GM12878 (cell line): ENCODE measurements around the gene FBXO38. TPM values are rescaled to one million over a fixed set of nuclear protein-coding genes. Genes with fewer than 3 reads are reported as not detected.

Source experiments
- ATAC-seq: fragments of 200-7000 bp; cut with Tn5 transposase; 3 replicates; pipeline ENCODE4 v1.9.1; 2020; ENCODE audit warnings: mild to moderate bottlenecking, moderate library complexity
- BruUV-seq: library from RNA; stranded (reverse); fragments of 400-500 nt; replicated peaks from 2 replicates; lab custom pipeline; 2021; lab: Mats Ljungman, UMichigan
- CTCF ChIA-PET: fragments of 300-600 bp; sonication (Branson Sonifier 250); formaldehyde crosslinking; extraction: SDS; loops from one replicate; lab custom pipeline; 2021; ENCODE audit warnings: inconsistent platforms; lab: Yijun Ruan, JAX
- POLR2A ChIA-PET: fragments of 350-600 bp; formaldehyde crosslinking; extraction: SDS; loops from one replicate; lab custom pipeline; 2021; ENCODE audit warnings: inconsistent platforms; lab: Charles Lee
- RAD21 ChIA-PET: fragments of 300-600 bp; sonication (Branson Sonifier 250); formaldehyde crosslinking; loops from one replicate; lab custom pipeline; 2023; ENCODE audit warnings: antibody characterized with exemption; ENCODE audit not compliant: unreplicated experiment; lab: Charles Lee
- SMC1A ChIA-PET: fragments of 300-600 bp; sonication (Branson Sonifier 250); formaldehyde crosslinking; loops from one replicate; lab custom pipeline; 2023; ENCODE audit not compliant: unreplicated experiment, uncharacterized antibody; lab: Charles Lee
- DNase-seq: peaks from one replicate; pipeline ENCODE4 v3.0.0-alpha.2; 2011; ENCODE audit warnings: low read depth, low spot score
- FAIRE-seq: peaks from 3 replicates; lab custom pipeline; 2011; peaks lifted over from hg19 to GRCh38; lab: Jason Lieb, UNC
- H2AFZ ChIP-seq: 2 replicates; pipeline ENCODE4 v1.6.0; 2011; ENCODE audit warnings: low read depth, low read length, control low read depth; ENCODE audit not compliant: control insufficient read depth
- H3K27ac ChIP-seq: 2 replicates; pipeline ENCODE4 v1.5.1; 2011; ENCODE audit warnings: control low read depth; ENCODE audit not compliant: control insufficient read depth, insufficient read depth
- H3K27me3 ChIP-seq, 2 experiments: replicated peaks in 1 of 2; 2 replicates each; pipeline versions ENCODE4 v1.6.0 to v1.6.1; 2011; ENCODE audit warnings: low read length in 1 of 2; ENCODE audit not compliant: control insufficient read depth in 2 of 2, insufficient read depth in 2 of 2
- H3K36me3 ChIP-seq, 2 experiments: 2 replicates each; pipeline ENCODE4 v1.5.1; 2011; ENCODE audit warnings: low read length in 1 of 2; ENCODE audit not compliant: control insufficient read depth in 2 of 2, insufficient read depth in 2 of 2
- H3K4me1 ChIP-seq: 2 replicates; pipeline ENCODE4 v1.6.1; 2011; ENCODE audit warnings: mild to moderate bottlenecking, low read length, moderate library complexity, mixed read lengths; ENCODE audit not compliant: control insufficient read depth, insufficient read depth
- H3K4me2 ChIP-seq: 2 replicates; pipeline ENCODE4 v1.6.0; 2011; ENCODE audit warnings: control low read depth; ENCODE audit not compliant: control insufficient read depth, insufficient read depth
- H3K4me3 ChIP-seq: fragments of 200-600 bp; sonication (generic); 2 replicates; pipeline ENCODE4 v1.5.1; 2016
- H3K79me2 ChIP-seq: 2 replicates; pipeline ENCODE4 v1.6.0; 2011; ENCODE audit warnings: low read length; ENCODE audit not compliant: control insufficient read depth, insufficient read depth
- H3K9ac ChIP-seq: 2 replicates; pipeline ENCODE4 v1.8.0; 2011; ENCODE audit warnings: low read length, control low read depth, mixed read lengths; ENCODE audit not compliant: control insufficient read depth, insufficient read depth
- H3K9me3 ChIP-seq: replicated peaks from 3 replicates; pipeline ENCODE4 v1.5.1; 2011; ENCODE audit warnings: mild to moderate bottlenecking, low read length; ENCODE audit not compliant: control insufficient read depth, insufficient read depth
- H4K20me1 ChIP-seq: 2 replicates; pipeline ENCODE4 v1.6.0; 2011; ENCODE audit not compliant: control insufficient read depth, insufficient read depth
- BHLHE40 ChIP-seq, 2 experiments: fragments of 450-650 bp in 1 of 2; IDR thresholded peaks; 2 replicates each; pipeline ENCODE4 v1.6.1; 2011 to 2017; ENCODE audit warnings: low read depth in 2 of 2, borderline replicate concordance in 1 of 2, improper control_type of control experiment in 1 of 2, low read length in 1 of 2, mild to moderate bottlenecking in 1 of 2
- CBFB ChIP-seq: IDR thresholded peaks from 2 replicates; pipeline ENCODE4 v1.6.1; 2016; ENCODE audit warnings: antibody characterized with exemption, low read depth
- EZH2 ChIP-seq: IDR thresholded peaks from 2 replicates; pipeline ENCODE4 v1.6.1; 2012; ENCODE audit warnings: low read depth, mild to moderate bottlenecking, control low read depth, inconsistent platforms, low read length, borderline replicate concordance; ENCODE audit not compliant: control insufficient read depth
- FOXK2 ChIP-seq: fragments of 450-650 bp; IDR thresholded peaks from 2 replicates; pipeline ENCODE4 v1.6.1; 2017; ENCODE audit warnings: mild to moderate bottlenecking, moderate library complexity
- FOXM1 ChIP-seq: IDR thresholded peaks from 2 replicates; pipeline ENCODE4 v1.6.1; 2012; ENCODE audit warnings: low read depth, mild to moderate bottlenecking, inconsistent platforms, low read length, moderate library complexity
- HDAC6 ChIP-seq: fragments of 200-600 bp; sonication (generic); IDR thresholded peaks from one replicate; pipeline ENCODE4 v1.8.0; 2017; ENCODE audit warnings: antibody characterized with exemption; ENCODE audit not compliant: unreplicated experiment
- MEF2A ChIP-seq: IDR thresholded peaks from 2 replicates; pipeline ENCODE4 v1.6.1; 2011; ENCODE audit warnings: low read depth, mild to moderate bottlenecking, low read length, moderate library complexity; ENCODE audit not compliant: insufficient read depth
- NFYB ChIP-seq: IDR thresholded peaks from 2 replicates; pipeline ENCODE4 v1.6.1; 2011; ENCODE audit warnings: low read depth, mild to moderate bottlenecking, low read length, improper control_type of control experiment, moderate library complexity; ENCODE audit not compliant: insufficient read depth
- NR2C2 ChIP-seq: IDR thresholded peaks from 2 replicates; pipeline ENCODE4 v1.6.1; 2011; ENCODE audit warnings: borderline replicate concordance, low read depth; ENCODE audit not compliant: control insufficient read depth, insufficient read length
- PAX5 ChIP-seq: IDR thresholded peaks from 2 replicates; pipeline ENCODE4 v1.6.1; 2011; ENCODE audit warnings: low read depth, low read length, borderline replicate concordance
- POLR2AphosphoS5 ChIP-seq: IDR thresholded peaks from 2 replicates; pipeline ENCODE4 v1.6.1; 2011; ENCODE audit warnings: mild to moderate bottlenecking, low read length, inconsistent platforms
- POU2F2 ChIP-seq: IDR thresholded peaks from 3 replicates; pipeline ENCODE4 v1.6.1; 2011; ENCODE audit warnings: low read depth, mild to moderate bottlenecking, low read length, borderline replicate concordance
- RB1 ChIP-seq: fragments of 450-650 bp; formaldehyde crosslinking; IDR thresholded peaks from 2 replicates; pipeline ENCODE4 v1.6.1; 2017; ENCODE audit warnings: mild to moderate bottlenecking, borderline replicate concordance
- SIN3A ChIP-seq: IDR thresholded peaks from 2 replicates; pipeline ENCODE4 v1.6.1; 2012; ENCODE audit warnings: low read depth, low read length, improper control_type of control experiment
- SMAD1 ChIP-seq: fragments of 450-650 bp; IDR thresholded peaks from 2 replicates; pipeline ENCODE4 v1.6.1; 2018; ENCODE audit warnings: mild to moderate bottlenecking, low read depth; ENCODE audit not compliant: partially characterized antibody
- STAT3 ChIP-seq: IDR thresholded peaks from 2 replicates; pipeline ENCODE4 v1.6.1; 2011; ENCODE audit warnings: low read depth, low read length, improper control_type of control experiment
- WRNIP1 ChIP-seq: IDR thresholded peaks from 2 replicates; pipeline ENCODE4 v1.6.1; 2011; ENCODE audit warnings: low read depth, low read length, improper control_type of control experiment, borderline replicate concordance
- ZNF622 ChIP-seq: fragments of 450-650 bp; IDR thresholded peaks from 2 replicates; pipeline ENCODE4 v1.6.1; 2017; ENCODE audit warnings: mild to moderate bottlenecking, inconsistent platforms
- ZSCAN29 ChIP-seq: fragments of 450-650 bp; IDR thresholded peaks from 2 replicates; pipeline ENCODE4 v1.6.1; 2017; ENCODE audit warnings: mild to moderate bottlenecking, moderate library complexity
- ZZZ3 ChIP-seq: IDR thresholded peaks from 2 replicates; pipeline ENCODE4 v1.6.1; 2011; ENCODE audit warnings: low read depth; ENCODE audit not compliant: control insufficient read depth, insufficient read length
- WGBS: methylation state at CpG from one replicate; pipeline ENCODE4 v1.1.6; 2016; ENCODE audit warnings: low lambda C conversion rate; ENCODE audit not compliant: insufficient replicate concordance, insufficient coverage; ENCODE audit errors: missing lambda C conversion rate; 5-methylcytosine and 5-hydroxymethylcytosine counted together
- in situ Hi-C: fragments of 300-500 bp; cut with MboI; formaldehyde crosslinking; loops from 9 replicates; pipeline ENCODE4 v1.14.3; 2018; ENCODE audit warnings: mixed read lengths
- intact Hi-C: fragments of 100-400 bp; cut with micrococcal nuclease; formaldehyde crosslinking; loops from one replicate; pipeline ENCODE4 v1.14.2; 2022; ENCODE audit not compliant: unreplicated experiment
- polyA plus RNA-seq, 11 experiments: library from polyadenylated mRNA; depleted of rRNA in 4 of 11; unstranded in 6 of 11; stranded (reverse) in 5 of 11; fragments of >200 nt; fragmentation: Nextera tagmentation in 4 of 11; fragmentation: Illumina TruSeq in 1 of 11; extraction: Ambion mirVana in 4 of 11; extraction: Trizol in 1 of 11; gene quantifications; 1 replicate in 1 of 11; 2 replicates in 10 of 11; pipeline versions ENCODE4 v1.2.1 to v1.2.3, GENCODE V29; 2011 to 2016; ENCODE audit warnings: inconsistent platforms in 2 of 11, missing spikeins in 2 of 11, low read depth in 1 of 11
- total RNA-seq, 4 experiments: library from RNA; depleted of rRNA in 3 of 4; stranded (reverse); fragments of >200 nt in 3 of 4; fragmentation: Illumina TruSeq in 1 of 4; extraction: Trizol in 1 of 4; gene quantifications; 2 replicates each; pipeline versions ENCODE4 v1.2.1 to v1.2.3, GENCODE V29; 2013 to 2021
- TF ChIP-seq, protein P1 (sequence below): IDR thresholded peaks from 2 replicates; pipeline ENCODE4 v1.6.1; 2012; ENCODE audit warnings: low read depth, low read length, improper control_type of control experiment
- TF ChIP-seq, protein P2 (sequence below): fragments of 450-650 bp; IDR thresholded peaks from 2 replicates; pipeline ENCODE4 v1.6.1; 2016; ENCODE audit warnings: mild to moderate bottlenecking
- TF ChIP-seq, protein P3 (sequence below): IDR thresholded peaks from 2 replicates; pipeline ENCODE4 v1.6.1; 2012; ENCODE audit warnings: low read length, inconsistent platforms

Gene FBXO38
- total and polyA plus RNA-seq, 10 of the 15 experiments (the other 5 are each of a cell fraction or from before 2014, with no cell fraction given): 9.1 to 44.6 (median 28.3) TPM

DNA sequence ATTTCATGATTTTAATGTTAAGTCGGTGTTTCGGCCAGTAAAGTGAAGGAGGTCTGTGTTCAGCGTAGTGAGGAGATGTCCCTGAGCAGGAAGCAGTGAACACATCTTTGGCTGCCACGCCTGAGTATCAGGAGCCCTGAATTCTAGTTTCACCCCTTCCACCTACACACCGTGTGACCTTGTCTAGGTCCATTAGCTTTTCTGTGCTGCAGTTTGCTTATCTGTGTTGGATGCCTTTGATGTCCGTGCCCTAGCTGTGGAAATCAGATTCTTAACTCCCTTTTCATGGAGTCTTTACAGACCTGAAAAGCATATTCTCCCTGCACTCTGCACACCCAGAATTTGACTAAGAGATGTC lies 601 bp downstream of the FBXO38 start:
- Histone ChIP-seq H3K36me3 (0 out of 4 replicates have a peak, but pooled peaks cover 0 to 2% of the 10 kb centered on the region in 2 experiments), H3K9me3 (no peaks in the 10 kb centered on the region), H4K20me1 (no peaks in the 10 kb centered on the region), H3K4me2 (peak overlapping the region; percentile 92), H3K79me2 (peaks cover 37% of the 10 kb centered on the region), H3K4me1 (peaks cover 8% of the 10 kb centered on the region), H3K4me3 (peak overlapping the region; percentile 86), H3K27me3 (no peaks in the 10 kb centered on the region), H3K27ac (peak overlapping the region; percentile 77), H2AFZ (peak overlapping the region; percentile 97; the same call in 1 of the 2 replicates), H3K9ac (peak overlapping the region; percentile 91)
- ChIA-PET RAD21 (interaction anchor here (1.0 to 1.3 kb wide), 2 partner anchors 10 to 529 kb away, joined by 3 to 4 read pairs; no protein-coding TSS in a partner anchor), CTCF (interaction anchor here (0.5 to 1.4 kb wide), 4 partner anchors 9 to 166 kb away, joined by 3 to 4 read pairs (median 4); no protein-coding TSS in a partner anchor), POLR2A (interaction anchor here (0.9 kb wide), 1 partner anchor 8 kb away, joined by 3 read pairs; no protein-coding TSS in a partner anchor), SMC1A (interaction anchor here (1.5 kb wide), 1 partner anchor 9 kb away, joined by 4 read pairs; no protein-coding TSS in a partner anchor)
- intact Hi-C loops: no loop called here
- BruUV-seq: TSS peak; percentile 73
- TF ChIP-seq PAX5: no peak
- no peak for TF ChIP-seq BHLHE40 (IDR thresholded peaks at IDR 0.05; ENCODE audit: borderline replicate concordance in 1 of 2, low read depth in 2 of 2, low read length in 1 of 2)
- no peak for TF ChIP-seq NR2C2
- TF ChIP-seq FOXM1: no peak
- no peak for TF ChIP-seq ZNF622
- no peak for TF ChIP-seq SMAD1
- TF ChIP-seq, protein P1, sequence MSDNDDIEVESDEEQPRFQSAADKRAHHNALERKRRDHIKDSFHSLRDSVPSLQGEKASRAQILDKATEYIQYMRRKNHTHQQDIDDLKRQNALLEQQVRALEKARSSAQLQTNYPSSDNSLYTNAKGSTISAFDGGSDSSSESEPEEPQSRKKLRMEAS: no peak
- TF ChIP-seq WRNIP1: 0 out of 2 replicates have a peak, but pooled peaks have one; percentile 48
- TF ChIP-seq CBFB: no peak
- TF ChIP-seq, protein P2, sequence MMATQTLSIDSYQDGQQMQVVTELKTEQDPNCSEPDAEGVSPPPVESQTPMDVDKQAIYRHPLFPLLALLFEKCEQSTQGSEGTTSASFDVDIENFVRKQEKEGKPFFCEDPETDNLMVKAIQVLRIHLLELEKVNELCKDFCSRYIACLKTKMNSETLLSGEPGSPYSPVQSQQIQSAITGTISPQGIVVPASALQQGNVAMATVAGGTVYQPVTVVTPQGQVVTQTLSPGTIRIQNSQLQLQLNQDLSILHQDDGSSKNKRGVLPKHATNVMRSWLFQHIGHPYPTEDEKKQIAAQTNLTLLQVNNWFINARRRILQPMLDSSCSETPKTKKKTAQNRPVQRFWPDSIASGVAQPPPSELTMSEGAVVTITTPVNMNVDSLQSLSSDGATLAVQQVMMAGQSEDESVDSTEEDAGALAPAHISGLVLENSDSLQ: no peak
- TF ChIP-seq EZH2: no peak
- peak; percentile 4; the same call in 1 of the 2 replicates for TF ChIP-seq POLR2AphosphoS5
- no peak for TF ChIP-seq ZZZ3
- TF ChIP-seq MEF2A: no peak
- TF ChIP-seq RB1: no peak
- TF ChIP-seq, protein P3, sequence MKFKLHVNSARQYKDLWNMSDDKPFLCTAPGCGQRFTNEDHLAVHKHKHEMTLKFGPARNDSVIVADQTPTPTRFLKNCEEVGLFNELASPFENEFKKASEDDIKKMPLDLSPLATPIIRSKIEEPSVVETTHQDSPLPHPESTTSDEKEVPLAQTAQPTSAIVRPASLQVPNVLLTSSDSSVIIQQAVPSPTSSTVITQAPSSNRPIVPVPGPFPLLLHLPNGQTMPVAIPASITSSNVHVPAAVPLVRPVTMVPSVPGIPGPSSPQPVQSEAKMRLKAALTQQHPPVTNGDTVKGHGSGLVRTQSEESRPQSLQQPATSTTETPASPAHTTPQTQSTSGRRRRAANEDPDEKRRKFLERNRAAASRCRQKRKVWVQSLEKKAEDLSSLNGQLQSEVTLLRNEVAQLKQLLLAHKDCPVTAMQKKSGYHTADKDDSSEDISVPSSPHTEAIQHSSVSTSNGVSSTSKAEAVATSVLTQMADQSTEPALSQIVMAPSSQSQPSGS: no peak
- no peak for TF ChIP-seq ZSCAN29
- TF ChIP-seq HDAC6: no peak
- no peak for TF ChIP-seq STAT3
- no peak for TF ChIP-seq FOXK2
- no peak for TF ChIP-seq SIN3A
- peak; percentile 27; the same call in 1 of the 3 replicates for TF ChIP-seq POU2F2
- no peak for TF ChIP-seq NFYB
- in situ Hi-C loops: no loop called here
- DNase-seq: no peak
- FAIRE-seq: no peak
- WGBS: 0% methylated on average over 6 of the region's 6 CpGs
- peak; percentile 58 for ATAC-seq
